GM12878 (cell line): ENCODE measurements around the gene AOPEP. TPM values are rescaled to one million over a fixed set of nuclear protein-coding genes. Genes with fewer than 3 reads are reported as not detected.

Experiments
- ATAC-seq: fragments of 200-7000 bp; cut with Tn5 transposase; 3 replicates; pipeline ENCODE4 v1.9.1; 2020; ENCODE audit warnings: mild to moderate bottlenecking, moderate library complexity
- BruUV-seq: library from RNA; stranded (reverse); fragments of 400-500 nt; replicated peaks from 2 replicates; lab custom pipeline; 2021; lab: Mats Ljungman, UMichigan
- CTCF ChIA-PET: fragments of 300-600 bp; sonication (Branson Sonifier 250); formaldehyde crosslinking; extraction: SDS; loops from one replicate; lab custom pipeline; 2021; ENCODE audit warnings: inconsistent platforms; lab: Yijun Ruan, JAX
- POLR2A ChIA-PET: fragments of 350-600 bp; formaldehyde crosslinking; extraction: SDS; loops from one replicate; lab custom pipeline; 2021; ENCODE audit warnings: inconsistent platforms; lab: Charles Lee
- RAD21 ChIA-PET: fragments of 300-600 bp; sonication (Branson Sonifier 250); formaldehyde crosslinking; loops from one replicate; lab custom pipeline; 2023; ENCODE audit warnings: antibody characterized with exemption; ENCODE audit not compliant: unreplicated experiment; lab: Charles Lee
- SMC1A ChIA-PET: fragments of 300-600 bp; sonication (Branson Sonifier 250); formaldehyde crosslinking; loops from one replicate; lab custom pipeline; 2023; ENCODE audit not compliant: unreplicated experiment, uncharacterized antibody; lab: Charles Lee
- DNase-seq: peaks from one replicate; pipeline ENCODE4 v3.0.0-alpha.2; 2011; ENCODE audit warnings: low read depth, low spot score
- FAIRE-seq: peaks from 3 replicates; lab custom pipeline; 2011; peaks lifted over from hg19 to GRCh38; lab: Jason Lieb, UNC
- H2AFZ ChIP-seq: 2 replicates; pipeline ENCODE4 v1.6.0; 2011; ENCODE audit warnings: low read depth, low read length, control low read depth; ENCODE audit not compliant: control insufficient read depth
- H3K27ac ChIP-seq: 2 replicates; pipeline ENCODE4 v1.5.1; 2011; ENCODE audit warnings: control low read depth; ENCODE audit not compliant: control insufficient read depth, insufficient read depth
- H3K27me3 ChIP-seq, 2 experiments: replicated peaks in 1 of 2; 2 replicates each; pipeline versions ENCODE4 v1.6.0 to v1.6.1; 2011; ENCODE audit warnings: low read length in 1 of 2; ENCODE audit not compliant: control insufficient read depth in 2 of 2, insufficient read depth in 2 of 2
- H3K36me3 ChIP-seq, 2 experiments: 2 replicates each; pipeline ENCODE4 v1.5.1; 2011; ENCODE audit warnings: low read length in 1 of 2; ENCODE audit not compliant: control insufficient read depth in 2 of 2, insufficient read depth in 2 of 2
- H3K4me1 ChIP-seq: 2 replicates; pipeline ENCODE4 v1.6.1; 2011; ENCODE audit warnings: mild to moderate bottlenecking, low read length, moderate library complexity, mixed read lengths; ENCODE audit not compliant: control insufficient read depth, insufficient read depth
- H3K4me2 ChIP-seq: 2 replicates; pipeline ENCODE4 v1.6.0; 2011; ENCODE audit warnings: control low read depth; ENCODE audit not compliant: control insufficient read depth, insufficient read depth
- H3K4me3 ChIP-seq: fragments of 200-600 bp; sonication (generic); 2 replicates; pipeline ENCODE4 v1.5.1; 2016
- H3K79me2 ChIP-seq: 2 replicates; pipeline ENCODE4 v1.6.0; 2011; ENCODE audit warnings: low read length; ENCODE audit not compliant: control insufficient read depth, insufficient read depth
- H3K9ac ChIP-seq: 2 replicates; pipeline ENCODE4 v1.8.0; 2011; ENCODE audit warnings: low read length, control low read depth, mixed read lengths; ENCODE audit not compliant: control insufficient read depth, insufficient read depth
- H3K9me3 ChIP-seq: replicated peaks from 3 replicates; pipeline ENCODE4 v1.5.1; 2011; ENCODE audit warnings: mild to moderate bottlenecking, low read length; ENCODE audit not compliant: control insufficient read depth, insufficient read depth
- H4K20me1 ChIP-seq: 2 replicates; pipeline ENCODE4 v1.6.0; 2011; ENCODE audit not compliant: control insufficient read depth, insufficient read depth
- CREM ChIP-seq: IDR thresholded peaks from 2 replicates; pipeline ENCODE4 v1.6.1; 2014; ENCODE audit warnings: antibody characterized with exemption, low read depth
- EGR1 ChIP-seq, 2 experiments: IDR thresholded peaks; 1 replicate in 1 of 2; 2 replicates in 1 of 2; pipeline ENCODE4 v1.6.1; 2011 to 2012; ENCODE audit warnings: low read depth in 2 of 2, low read length in 2 of 2, borderline replicate concordance in 1 of 2, mild to moderate bottlenecking in 1 of 2, moderate library complexity in 1 of 2
- MYB ChIP-seq: fragments of 150-350 bp; IDR thresholded peaks from 2 replicates; pipeline ENCODE4 v1.6.1; 2014; ENCODE audit warnings: mild to moderate bottlenecking, low read depth, low read length, borderline replicate concordance
- NR2F1 ChIP-seq: fragments of 450-650 bp; conservative IDR thresholded peaks from 2 replicates; pipeline ENCODE4 v1.6.1; 2017; ENCODE audit warnings: mild to moderate bottlenecking
- PAX5 ChIP-seq: IDR thresholded peaks from 2 replicates; pipeline ENCODE4 v1.6.1; 2011; ENCODE audit warnings: low read depth, low read length, borderline replicate concordance
- POLR2AphosphoS2 ChIP-seq: IDR thresholded peaks from 2 replicates; pipeline ENCODE4 v1.6.1; 2011; ENCODE audit warnings: low read depth, mild to moderate bottlenecking, low read length, improper control_type of control experiment, moderate library complexity
- WGBS: methylation state at CpG from one replicate; pipeline ENCODE4 v1.1.6; 2016; ENCODE audit warnings: low lambda C conversion rate; ENCODE audit not compliant: insufficient replicate concordance, insufficient coverage; ENCODE audit errors: missing lambda C conversion rate; 5-methylcytosine and 5-hydroxymethylcytosine counted together
- in situ Hi-C: fragments of 300-500 bp; cut with MboI; formaldehyde crosslinking; loops from 9 replicates; pipeline ENCODE4 v1.14.3; 2018; ENCODE audit warnings: mixed read lengths
- intact Hi-C: fragments of 100-400 bp; cut with micrococcal nuclease; formaldehyde crosslinking; loops from one replicate; pipeline ENCODE4 v1.14.2; 2022; ENCODE audit not compliant: unreplicated experiment
- polyA plus RNA-seq, 11 experiments: library from polyadenylated mRNA; depleted of rRNA in 4 of 11; unstranded in 6 of 11; stranded (reverse) in 5 of 11; fragments of >200 nt; fragmentation: Nextera tagmentation in 4 of 11; fragmentation: Illumina TruSeq in 1 of 11; extraction: Ambion mirVana in 4 of 11; extraction: Trizol in 1 of 11; gene quantifications; 1 replicate in 1 of 11; 2 replicates in 10 of 11; pipeline versions ENCODE4 v1.2.1 to v1.2.3, GENCODE V29; 2011 to 2016; ENCODE audit warnings: inconsistent platforms in 2 of 11, missing spikeins in 2 of 11, low read depth in 1 of 11
- total RNA-seq, 4 experiments: library from RNA; depleted of rRNA in 3 of 4; stranded (reverse); fragments of >200 nt in 3 of 4; fragmentation: Illumina TruSeq in 1 of 4; extraction: Trizol in 1 of 4; gene quantifications; 2 replicates each; pipeline versions ENCODE4 v1.2.1 to v1.2.3, GENCODE V29; 2013 to 2021
- TF ChIP-seq, protein P1 (sequence below): IDR thresholded peaks from 2 replicates; pipeline ENCODE4 v1.6.1; 2012; ENCODE audit warnings: improper control_type of control experiment, low read depth, low read length; ENCODE audit not compliant: insufficient replicate concordance
- TF ChIP-seq, protein P2 (sequence below): fragments of 450-650 bp; formaldehyde crosslinking; IDR thresholded peaks from 2 replicates; pipeline ENCODE4 v1.4.0; 2022; ENCODE audit warnings: mild to moderate bottlenecking, moderate library complexity

AOPEP gene
- total and polyA plus RNA-seq, 10 of the 15 experiments (the other 5 are each of a cell fraction or from before 2014, with no cell fraction given): 2.3 to 16.9 (median 10.1) TPM

DNA sequence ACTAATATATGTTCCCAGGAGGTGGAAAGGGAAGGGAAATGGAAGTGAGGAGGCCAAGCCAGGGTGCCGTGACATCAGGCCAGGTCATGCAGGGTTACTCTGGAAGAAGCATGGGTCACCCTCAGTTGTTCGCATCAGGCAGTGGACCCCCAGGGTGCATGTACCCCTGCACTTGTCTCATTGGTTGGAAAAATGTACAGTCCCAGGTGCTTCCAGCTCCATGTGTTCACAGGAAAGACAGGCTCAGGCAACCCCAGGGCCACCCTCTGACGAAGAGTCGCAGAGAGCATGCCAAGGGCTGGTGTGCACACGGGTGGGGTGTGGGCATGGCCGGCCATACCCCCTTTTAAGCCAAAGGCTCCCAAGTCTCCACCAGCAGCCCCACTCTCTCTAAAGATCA, 208.9 kb downstream of the AOPEP start:
- Histone ChIP-seq H3K36me3 (no peaks in the 10 kb centered on the region), H4K20me1 (no peaks in the 10 kb centered on the region), H3K27me3 (no peaks in the 10 kb centered on the region), H2AFZ (no peak overlapping the region), H3K79me2 (no peaks in the 10 kb centered on the region), H3K9me3 (no peaks in the 10 kb centered on the region), H3K9ac (no peak overlapping the region), H3K27ac (no peak overlapping the region), H3K4me3 (no peak overlapping the region), H3K4me1 (no peaks in the 10 kb centered on the region), H3K4me2 (no peak overlapping the region)
- TF ChIP-seq, protein P1, sequence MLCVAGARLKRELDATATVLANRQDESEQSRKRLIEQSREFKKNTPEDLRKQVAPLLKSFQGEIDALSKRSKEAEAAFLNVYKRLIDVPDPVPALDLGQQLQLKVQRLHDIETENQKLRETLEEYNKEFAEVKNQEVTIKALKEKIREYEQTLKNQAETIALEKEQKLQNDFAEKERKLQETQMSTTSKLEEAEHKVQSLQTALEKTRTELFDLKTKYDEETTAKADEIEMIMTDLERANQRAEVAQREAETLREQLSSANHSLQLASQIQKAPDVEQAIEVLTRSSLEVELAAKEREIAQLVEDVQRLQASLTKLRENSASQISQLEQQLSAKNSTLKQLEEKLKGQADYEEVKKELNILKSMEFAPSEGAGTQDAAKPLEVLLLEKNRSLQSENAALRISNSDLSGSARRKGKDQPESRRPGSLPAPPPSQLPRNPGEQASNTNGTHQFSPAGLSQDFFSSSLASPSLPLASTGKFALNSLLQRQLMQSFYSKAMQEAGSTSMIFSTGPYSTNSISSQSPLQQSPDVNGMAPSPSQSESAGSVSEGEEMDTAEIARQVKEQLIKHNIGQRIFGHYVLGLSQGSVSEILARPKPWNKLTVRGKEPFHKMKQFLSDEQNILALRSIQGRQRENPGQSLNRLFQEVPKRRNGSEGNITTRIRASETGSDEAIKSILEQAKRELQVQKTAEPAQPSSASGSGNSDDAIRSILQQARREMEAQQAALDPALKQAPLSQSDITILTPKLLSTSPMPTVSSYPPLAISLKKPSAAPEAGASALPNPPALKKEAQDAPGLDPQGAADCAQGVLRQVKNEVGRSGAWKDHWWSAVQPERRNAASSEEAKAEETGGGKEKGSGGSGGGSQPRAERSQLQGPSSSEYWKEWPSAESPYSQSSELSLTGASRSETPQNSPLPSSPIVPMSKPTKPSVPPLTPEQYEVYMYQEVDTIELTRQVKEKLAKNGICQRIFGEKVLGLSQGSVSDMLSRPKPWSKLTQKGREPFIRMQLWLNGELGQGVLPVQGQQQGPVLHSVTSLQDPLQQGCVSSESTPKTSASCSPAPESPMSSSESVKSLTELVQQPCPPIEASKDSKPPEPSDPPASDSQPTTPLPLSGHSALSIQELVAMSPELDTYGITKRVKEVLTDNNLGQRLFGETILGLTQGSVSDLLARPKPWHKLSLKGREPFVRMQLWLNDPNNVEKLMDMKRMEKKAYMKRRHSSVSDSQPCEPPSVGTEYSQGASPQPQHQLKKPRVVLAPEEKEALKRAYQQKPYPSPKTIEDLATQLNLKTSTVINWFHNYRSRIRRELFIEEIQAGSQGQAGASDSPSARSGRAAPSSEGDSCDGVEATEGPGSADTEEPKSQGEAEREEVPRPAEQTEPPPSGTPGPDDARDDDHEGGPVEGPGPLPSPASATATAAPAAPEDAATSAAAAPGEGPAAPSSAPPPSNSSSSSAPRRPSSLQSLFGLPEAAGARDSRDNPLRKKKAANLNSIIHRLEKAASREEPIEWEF: no peak
- TF ChIP-seq EGR1 (IDR thresholded peaks at IDR 0.05; ENCODE audit: borderline replicate concordance in 1 of 2, low read depth in 2 of 2, low read length in 2 of 2) (no peak), CREM (no peak), MYB (no peak), NR2F1 (no peak), PAX5 (no peak), POLR2AphosphoS2 (no peak)
- TF ChIP-seq, protein P2, sequence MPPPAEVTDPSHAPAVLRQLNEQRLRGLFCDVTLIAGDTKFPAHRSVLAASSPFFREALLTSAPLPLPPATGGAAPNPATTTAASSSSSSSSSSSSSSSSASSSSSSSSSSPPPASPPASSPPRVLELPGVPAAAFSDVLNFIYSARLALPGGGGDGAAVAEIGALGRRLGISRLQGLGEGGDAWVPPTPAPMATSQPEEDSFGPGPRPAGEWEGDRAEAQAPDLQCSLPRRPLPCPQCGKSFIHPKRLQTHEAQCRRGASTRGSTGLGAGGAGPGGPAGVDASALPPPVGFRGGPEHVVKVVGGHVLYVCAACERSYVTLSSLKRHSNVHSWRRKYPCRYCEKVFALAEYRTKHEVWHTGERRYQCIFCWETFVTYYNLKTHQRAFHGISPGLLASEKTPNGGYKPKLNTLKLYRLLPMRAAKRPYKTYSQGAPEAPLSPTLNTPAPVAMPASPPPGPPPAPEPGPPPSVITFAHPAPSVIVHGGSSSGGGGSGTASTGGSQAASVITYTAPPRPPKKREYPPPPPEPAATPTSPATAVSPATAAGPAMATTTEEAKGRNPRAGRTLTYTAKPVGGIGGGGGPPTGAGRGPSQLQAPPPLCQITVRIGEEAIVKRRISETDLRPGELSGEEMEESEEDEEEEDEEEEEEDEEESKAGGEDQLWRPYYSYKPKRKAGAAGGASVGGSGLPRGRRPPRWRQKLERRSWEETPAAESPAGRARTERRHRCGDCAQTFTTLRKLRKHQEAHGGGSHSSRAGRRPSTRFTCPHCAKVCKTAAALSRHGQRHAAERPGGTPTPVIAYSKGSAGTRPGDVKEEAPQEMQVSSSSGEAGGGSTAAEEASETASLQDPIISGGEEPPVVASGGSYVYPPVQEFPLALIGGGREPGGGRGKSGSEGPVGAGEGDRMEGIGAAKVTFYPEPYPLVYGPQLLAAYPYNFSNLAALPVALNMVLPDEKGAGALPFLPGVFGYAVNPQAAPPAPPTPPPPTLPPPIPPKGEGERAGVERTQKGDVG (CRISPR knock-in tag): no peak
- ChIA-PET POLR2A (no interaction called here), CTCF (interaction anchor here (0.8 kb wide), 1 partner anchor 18 kb away, joined by 4 read pairs; no protein-coding TSS in a partner anchor), RAD21 (no interaction called here), SMC1A (no interaction called here)
- intact Hi-C loops (no loop called here), in situ Hi-C loops (no loop called here)
- FAIRE-seq (no peak), ATAC-seq (no peak), DNase-seq (no peak)
- BruUV-seq: no TSS peak
- WGBS: 91% methylated on average over 6 of the region's 6 CpGs
